Nephron progenitor cell (in vitro differentiated cells): ENCODE measurements around the gene MERTK.

Experiments
- DNase-seq: peaks from one replicate; pipeline ENCODE4 v3.0.0; 2021
- H3K27ac Mint-ChIP-seq: 2 replicates; pipeline ENCODE4 v1.8.0; 2021; ENCODE audit warnings: mild to moderate bottlenecking, moderate library complexity, mixed read lengths
- H3K27me3 Mint-ChIP-seq: 2 replicates; pipeline ENCODE4 v1.8.0; 2021; ENCODE audit warnings: mild to moderate bottlenecking, low read depth, mixed read lengths; ENCODE audit not compliant: poor library complexity
- H3K36me3 Mint-ChIP-seq: 2 replicates; pipeline ENCODE4 v1.8.0; 2021; ENCODE audit warnings: low read depth, mixed read lengths
- H3K4me1 Mint-ChIP-seq: 2 replicates; pipeline ENCODE4 v1.8.0; 2021; ENCODE audit warnings: mixed read lengths
- H3K4me3 Mint-ChIP-seq: 2 replicates; pipeline ENCODE4 v1.8.0; 2021; ENCODE audit warnings: mild to moderate bottlenecking, moderate library complexity, mixed read lengths
- H3K9me3 Mint-ChIP-seq: 2 replicates; pipeline ENCODE4 v1.8.0; 2021; ENCODE audit warnings: mild to moderate bottlenecking, moderate library complexity, mixed read lengths
- CTCF ChIP-seq: fragments of 200-600 bp; sonication (generic); IDR thresholded peaks from 2 replicates; pipeline ENCODE4 v1.5.0; 2021; ENCODE audit warnings: antibody characterized with exemption

The MERTK gene

GRCh38 chr2:112008910-112009485 is 110.6 kb downstream of the MERTK start:
- Mint-ChIP-seq H3K27ac (no peak overlapping the region), H3K4me3 (no peak overlapping the region), H3K4me1 (peaks cover 17% of the 10 kb centered on the region), H3K36me3 (peaks cover 25% of the 10 kb centered on the region), H3K9me3 (no peaks in the 10 kb centered on the region), H3K27me3 (no peaks in the 10 kb centered on the region)
- no peak for TF ChIP-seq CTCF
- DNase-seq, result no peak

DNA sequence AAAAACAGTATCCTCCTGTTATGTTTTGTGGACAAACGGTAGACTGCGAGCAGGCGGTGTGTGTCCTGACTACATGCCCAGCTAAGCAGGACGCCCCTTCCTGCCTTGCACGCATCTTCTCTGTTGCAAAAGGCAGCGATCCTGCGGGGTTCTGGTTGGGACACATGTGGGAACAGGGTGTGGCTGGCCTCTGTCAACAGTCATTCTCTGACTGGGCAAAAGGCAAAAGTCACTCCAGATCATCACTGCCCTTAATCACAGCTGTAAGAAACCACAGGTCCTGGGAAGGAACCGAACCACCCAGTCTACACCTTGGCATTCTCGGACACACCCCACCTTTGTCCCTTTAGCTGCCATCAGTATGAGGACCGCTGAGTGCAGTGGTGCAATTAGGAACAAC is 112.3 kb downstream of the MERTK start:
- Mint-ChIP-seq H3K27ac (no peak overlapping the region), H3K27me3 (no peaks in the 10 kb centered on the region), H3K9me3 (peaks cover 3% of the 10 kb centered on the region), H3K36me3 (peaks cover 27% of the 10 kb centered on the region), H3K4me1 (peaks cover 17% of the 10 kb centered on the region), H3K4me3 (no peak overlapping the region)
- no peak for DNase-seq
- TF ChIP-seq CTCF, result no peak

DNA sequence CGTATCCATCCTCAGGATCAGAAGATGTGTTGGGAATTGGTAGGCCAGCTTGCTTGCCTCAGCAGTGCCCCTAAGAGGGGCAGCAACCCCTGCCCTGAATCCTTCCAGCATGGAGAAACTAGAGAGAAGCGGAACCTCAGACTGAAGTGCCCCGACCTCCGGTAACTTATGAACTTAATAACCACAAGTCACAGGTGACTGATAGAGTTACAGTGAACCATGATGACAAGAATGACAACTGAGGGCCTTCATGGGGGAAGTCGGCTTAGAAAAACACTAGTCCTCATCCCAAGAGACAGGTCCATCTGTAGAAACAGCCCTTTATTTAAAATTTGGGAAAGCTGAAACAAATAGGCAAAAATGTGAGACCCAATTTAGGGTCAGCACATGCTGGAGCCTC is 114.1 kb downstream of the MERTK start:
- no peak for TF ChIP-seq CTCF
- no peaks in the 10 kb centered on the region for H3K27me3 Mint-ChIP-seq
- H3K4me1 Mint-ChIP-seq, result peaks cover 17% of the 10 kb centered on the region
- no peak for DNase-seq
- peaks cover 30% of the 10 kb centered on the region for H3K36me3 Mint-ChIP-seq
- no peak overlapping the region for H3K4me3 Mint-ChIP-seq
- H3K9me3 Mint-ChIP-seq, result peaks cover 8% of the 10 kb centered on the region
- no peak overlapping the region for H3K27ac Mint-ChIP-seq

DNA sequence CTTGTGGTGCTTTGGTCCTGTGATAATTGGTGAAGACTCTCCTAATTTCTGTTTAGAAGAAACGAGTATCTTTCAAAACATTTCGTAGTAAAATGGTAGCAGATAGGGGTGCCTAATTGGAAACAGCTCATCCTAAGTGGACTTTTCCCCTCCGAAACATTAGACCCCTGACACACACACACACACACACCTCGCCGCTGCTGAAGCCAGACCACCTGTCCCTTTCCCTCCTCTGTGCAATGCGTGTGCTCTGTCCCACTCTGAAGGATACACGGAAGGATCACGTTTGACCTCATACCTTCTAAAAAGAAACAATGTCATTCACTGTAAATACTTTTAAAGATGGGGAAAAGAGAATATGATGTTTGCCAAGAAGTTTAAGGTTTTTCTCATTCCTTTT is 120.4 kb downstream of the MERTK start:
- no peak overlapping the region for H3K27ac Mint-ChIP-seq
- DNase-seq, result no peak
- peaks cover 22% of the 10 kb centered on the region for H3K36me3 Mint-ChIP-seq
- TF ChIP-seq CTCF, result no peak
- H3K4me3 Mint-ChIP-seq, result no peak overlapping the region
- peaks cover 8% of the 10 kb centered on the region for H3K9me3 Mint-ChIP-seq
- no peaks in the 10 kb centered on the region for H3K27me3 Mint-ChIP-seq
- H3K4me1 Mint-ChIP-seq, result peaks cover 16% of the 10 kb centered on the region

GRCh38 chr2:112019569-112019982 is 121.2 kb downstream of the MERTK start:
- DNase-seq, result no peak
- Mint-ChIP-seq H3K27ac (peak overlapping the region; percentile 33), H3K27me3 (no peaks in the 10 kb centered on the region), H3K4me1 (peaks cover 16% of the 10 kb centered on the region), H3K4me3 (no peak overlapping the region), H3K9me3 (peaks cover 8% of the 10 kb centered on the region), H3K36me3 (peaks cover 22% of the 10 kb centered on the region)
- no peak for TF ChIP-seq CTCF

DNA sequence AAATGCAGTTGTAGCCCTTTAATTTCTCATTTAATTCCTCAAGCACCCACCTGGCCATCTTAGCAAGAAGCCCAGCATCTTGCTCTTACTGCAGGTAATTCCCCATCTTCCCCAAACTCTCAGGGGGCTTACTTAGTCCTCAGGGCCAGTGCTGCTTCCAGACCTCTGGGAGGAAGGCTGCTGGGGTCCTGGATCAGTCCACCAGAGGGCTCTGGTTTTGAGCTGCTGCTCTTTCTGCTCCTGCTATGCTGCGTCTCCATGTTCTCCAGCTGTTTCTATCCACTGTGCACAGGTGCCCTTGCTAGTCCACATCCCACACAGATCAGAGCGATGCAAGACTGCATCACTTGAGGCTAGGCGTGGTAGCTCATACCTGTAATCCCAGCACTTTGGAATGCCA is 122.2 kb downstream of the MERTK start:
- peaks cover 16% of the 10 kb centered on the region for H3K36me3 Mint-ChIP-seq
- no peaks in the 10 kb centered on the region for H3K27me3 Mint-ChIP-seq
- no peak for DNase-seq
- H3K4me1 Mint-ChIP-seq, result peaks cover 16% of the 10 kb centered on the region
- H3K4me3 Mint-ChIP-seq, result no peak overlapping the region
- H3K27ac Mint-ChIP-seq, result no peak overlapping the region
- TF ChIP-seq CTCF, result peak; percentile 10
- peaks cover 5% of the 10 kb centered on the region for H3K9me3 Mint-ChIP-seq
